MCF 10A (cell line): ENCODE data around the gene NOP10. TPM values are rescaled to one million over a fixed set of nuclear protein-coding genes. Genes with fewer than 3 reads are reported as not detected.

Source experiments
- BruUV-seq: library from RNA; stranded (reverse); fragments of 400-500 nt; replicated peaks from 2 replicates; lab custom pipeline; 2021; lab: Mats Ljungman, UMichigan
- CTCF ChIA-PET: fragments of 300-600 bp; sonication (Branson Sonifier 250); formaldehyde crosslinking; extraction: SDS; loops from one replicate; lab custom pipeline; 2021; ENCODE audit warnings: antibody characterized with exemption, inconsistent platforms; lab: Yijun Ruan, JAX
- POLR2A ChIA-PET: fragments of 300-600, 350-650 bp; sonication (Branson Sonifier 250); formaldehyde crosslinking; extraction: SDS; loops from one replicate; lab custom pipeline; 2020; ENCODE audit warnings: antibody characterized with exemption, inconsistent platforms; lab: Yijun Ruan, JAX
- DNase-seq: peaks from one replicate; pipeline ENCODE4 v3.0.0-alpha.2; 2018; ENCODE audit not compliant: unreplicated experiment
- H3K27ac Mint-ChIP-seq: one replicate; pipeline ENCODE4 v1.8.0; 2022; ENCODE audit warnings: mild to moderate bottlenecking, low read depth, mixed read lengths; ENCODE audit not compliant: unreplicated experiment
- H3K27me3 Mint-ChIP-seq: one replicate; pipeline ENCODE4 v1.8.0; 2022; ENCODE audit warnings: mixed read lengths; ENCODE audit not compliant: insufficient read depth, unreplicated experiment
- H3K36me3 Mint-ChIP-seq: one replicate; pipeline ENCODE4 v1.8.0; 2022; ENCODE audit warnings: mild to moderate bottlenecking, moderate library complexity, mixed read lengths; ENCODE audit not compliant: insufficient read depth, unreplicated experiment
- H3K4me1 Mint-ChIP-seq: one replicate; pipeline ENCODE4 v1.8.0; 2022; ENCODE audit warnings: mixed read lengths; ENCODE audit not compliant: insufficient read depth, unreplicated experiment
- H3K4me3 Mint-ChIP-seq: one replicate; pipeline ENCODE4 v1.8.0; 2022; ENCODE audit warnings: mild to moderate bottlenecking, moderate library complexity, mixed read lengths; ENCODE audit not compliant: unreplicated experiment
- H3K9me3 Mint-ChIP-seq: one replicate; pipeline ENCODE4 v1.8.0; 2022; ENCODE audit warnings: mixed read lengths; ENCODE audit not compliant: unreplicated experiment
- intact Hi-C: fragments of 100-400 bp; cut with micrococcal nuclease; formaldehyde crosslinking; loops from 2 replicates; pipeline ENCODE4 v1.14.1; 2022
- total RNA-seq: library from RNA; stranded (reverse); gene quantifications from 2 replicates; pipeline ENCODE4 v1.2.3, GENCODE V29; 2022
- TF ChIP-seq, protein P1 (sequence below): fragments of 200-600 bp; IDR thresholded peaks from one replicate; pipeline ENCODE4 v1.8.0; 2022; ENCODE audit warnings: antibody characterized with exemption, mild to moderate bottlenecking; ENCODE audit not compliant: unreplicated experiment

NOP10 gene
- total RNA-seq, 1 experiment from 2014 or later = 187 TPM

DNA sequence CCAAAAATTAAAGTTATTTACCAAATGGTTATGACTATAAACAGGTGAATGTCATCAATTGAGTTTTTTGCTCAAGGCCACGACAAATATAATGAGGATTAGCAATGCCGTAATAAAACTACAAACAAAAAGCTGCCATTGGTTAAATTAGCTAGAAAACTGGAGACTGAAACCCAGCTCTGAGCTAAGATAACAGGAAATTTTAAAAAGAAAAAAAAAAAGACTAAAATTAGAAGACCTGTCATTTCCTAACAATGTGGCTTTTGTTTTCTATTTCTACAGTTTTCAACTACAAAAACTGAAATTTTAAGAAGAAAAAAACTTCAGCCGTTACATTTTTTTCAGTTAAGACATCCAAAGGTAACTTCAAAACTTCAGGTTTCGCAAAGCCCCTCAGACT, 15.0 kb downstream of the NOP10 start:
- Mint-ChIP-seq H3K27ac (no peak overlapping the region), H3K27me3 (no peaks in the 10 kb centered on the region), H3K9me3 (no peaks in the 10 kb centered on the region), H3K36me3 (peaks cover 6% of the 10 kb centered on the region), H3K4me3 (no peak overlapping the region), H3K4me1 (no peaks in the 10 kb centered on the region)
- no TSS peak for BruUV-seq
- ChIA-PET POLR2A (interaction anchor here (0.7 to 4.4 kb wide), 7 partner anchors 9 to 94 kb away, joined by 3 to 40 read pairs (median 3); partner anchors contain the start of genes LPCAT4, NOP10 and SLC12A6), CTCF (interaction anchor here (0.6 to 2.4 kb wide), 8 partner anchors 8 to 273 kb away, joined by 3 to 7 read pairs (median 4); partner anchors contain the start of genes LPCAT4, NOP10 and NUTM1)
- TF ChIP-seq, protein P1, sequence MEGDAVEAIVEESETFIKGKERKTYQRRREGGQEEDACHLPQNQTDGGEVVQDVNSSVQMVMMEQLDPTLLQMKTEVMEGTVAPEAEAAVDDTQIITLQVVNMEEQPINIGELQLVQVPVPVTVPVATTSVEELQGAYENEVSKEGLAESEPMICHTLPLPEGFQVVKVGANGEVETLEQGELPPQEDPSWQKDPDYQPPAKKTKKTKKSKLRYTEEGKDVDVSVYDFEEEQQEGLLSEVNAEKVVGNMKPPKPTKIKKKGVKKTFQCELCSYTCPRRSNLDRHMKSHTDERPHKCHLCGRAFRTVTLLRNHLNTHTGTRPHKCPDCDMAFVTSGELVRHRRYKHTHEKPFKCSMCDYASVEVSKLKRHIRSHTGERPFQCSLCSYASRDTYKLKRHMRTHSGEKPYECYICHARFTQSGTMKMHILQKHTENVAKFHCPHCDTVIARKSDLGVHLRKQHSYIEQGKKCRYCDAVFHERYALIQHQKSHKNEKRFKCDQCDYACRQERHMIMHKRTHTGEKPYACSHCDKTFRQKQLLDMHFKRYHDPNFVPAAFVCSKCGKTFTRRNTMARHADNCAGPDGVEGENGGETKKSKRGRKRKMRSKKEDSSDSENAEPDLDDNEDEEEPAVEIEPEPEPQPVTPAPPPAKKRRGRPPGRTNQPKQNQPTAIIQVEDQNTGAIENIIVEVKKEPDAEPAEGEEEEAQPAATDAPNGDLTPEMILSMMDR = no peak
- DNase-seq = no peak
- intact Hi-C loops = no loop called here

DNA sequence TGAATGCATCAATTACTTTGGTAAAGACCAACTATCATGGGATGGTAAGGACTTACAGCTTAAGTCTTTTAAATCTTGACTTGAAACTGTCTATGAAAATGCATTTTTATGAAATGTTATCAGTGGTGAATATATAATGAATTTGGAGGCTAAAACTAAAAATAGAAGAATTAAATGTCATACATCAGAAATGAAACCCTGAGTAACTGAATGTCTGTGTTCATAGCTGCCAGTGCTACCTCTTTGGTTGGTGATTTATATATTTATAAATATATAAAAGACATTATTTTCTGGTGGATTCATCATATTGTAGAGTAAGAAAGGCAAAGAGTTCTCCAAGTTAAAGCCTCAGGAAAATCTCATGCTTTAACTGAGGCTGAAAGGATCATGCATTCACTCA, 17.6 kb downstream of the NOP10 start:
- Mint-ChIP-seq H3K36me3 (peaks cover 6% of the 10 kb centered on the region), H3K27me3 (no peaks in the 10 kb centered on the region), H3K4me1 (peaks cover 7% of the 10 kb centered on the region), H3K9me3 (no peaks in the 10 kb centered on the region), H3K4me3 (no peak overlapping the region), H3K27ac (no peak overlapping the region)
- intact Hi-C loops = no loop called here
- CTCF ChIA-PET = interaction anchor here (0.6 kb wide), 1 partner anchor 33 kb away, joined by 4 read pairs; no protein-coding TSS in a partner anchor
- no TSS peak for BruUV-seq
- POLR2A ChIA-PET = interaction anchor here (1.6 to 2.9 kb wide), 2 partner anchors 12 to 29 kb away, joined by 5 to 16 read pairs; partner anchors contain the start of gene SLC12A6
- DNase-seq = no peak
- TF ChIP-seq, protein P1 = no peak

GRCh38 chr15:34324933-34325332, 18.0 kb downstream of the NOP10 start:
- intact Hi-C loops = no loop called here
- Mint-ChIP-seq H3K27ac (no peak overlapping the region), H3K36me3 (peaks cover 6% of the 10 kb centered on the region), H3K4me3 (no peak overlapping the region), H3K4me1 (peaks cover 11% of the 10 kb centered on the region), H3K27me3 (no peaks in the 10 kb centered on the region), H3K9me3 (no peaks in the 10 kb centered on the region)
- DNase-seq = no peak
- TF ChIP-seq, protein P1 = no peak
- no TSS peak for BruUV-seq
- ChIA-PET POLR2A (interaction anchor here (1.6 to 2.9 kb wide), 2 partner anchors 12 to 29 kb away, joined by 5 to 16 read pairs; partner anchors contain the start of gene SLC12A6), CTCF (interaction anchor here (0.6 to 1.0 kb wide), 2 partner anchors 18 to 33 kb away, joined by 4 read pairs; partner anchors contain the start of genes NOP10 and NUTM1)

GRCh38 chr15:34323217-34323616, 19.7 kb downstream of the NOP10 start:
- TF ChIP-seq, protein P1 = no peak
- Mint-ChIP-seq H3K27ac (no peak overlapping the region), H3K4me1 (peaks cover 16% of the 10 kb centered on the region), H3K9me3 (no peaks in the 10 kb centered on the region), H3K27me3 (no peaks in the 10 kb centered on the region), H3K4me3 (no peak overlapping the region), H3K36me3 (peaks cover 5% of the 10 kb centered on the region)
- intact Hi-C loops = no loop called here
- BruUV-seq = no TSS peak
- no peak for DNase-seq
- ChIA-PET CTCF (interaction anchor here (0.9 kb wide), 1 partner anchor 38 kb away, joined by 3 read pairs; no protein-coding TSS in a partner anchor), POLR2A (no interaction called here)
